Nephron (organoid): ENCODE results near the gene DIAPH3.

Source experiments
- H3K27ac Mint-ChIP-seq, 3 experiments: 2 replicates each; pipeline ENCODE4 v1.8.0; 2020; ENCODE audit warnings: mixed read lengths in 3 of 3, mild to moderate bottlenecking in 2 of 3, moderate library complexity in 1 of 3
- H3K27me3 Mint-ChIP-seq: 2 replicates; pipeline ENCODE4 v1.8.0; 2021; ENCODE audit warnings: low read depth, mild to moderate bottlenecking, moderate library complexity, mixed read lengths
- H3K36me3 Mint-ChIP-seq: 2 replicates; pipeline ENCODE4 v1.8.0; 2020; ENCODE audit warnings: low read depth, mixed read lengths
- H3K4me1 Mint-ChIP-seq: 2 replicates; pipeline ENCODE4 v1.8.0; 2020; ENCODE audit warnings: mixed read lengths
- H3K4me3 Mint-ChIP-seq, 3 experiments: 2 replicates each; pipeline ENCODE4 v1.8.0; 2020; ENCODE audit warnings: mild to moderate bottlenecking in 3 of 3, mixed read lengths in 3 of 3, moderate library complexity in 2 of 3
- H3K9me3 Mint-ChIP-seq: 2 replicates; pipeline ENCODE4 v1.8.0; 2020; ENCODE audit warnings: mixed read lengths
- CTCF ChIP-seq, 3 experiments: fragments of 200-600 bp; sonication (generic); IDR thresholded peaks; one replicate each; pipeline ENCODE4 v1.5.0; 2021; ENCODE audit warnings: antibody characterized with exemption in 3 of 3; ENCODE audit not compliant: unreplicated experiment in 3 of 3

Gene DIAPH3

GRCh38 chr13:59738921-59739320 is 424.8 kb downstream of the DIAPH3 start:
- H3K4me3 Mint-ChIP-seq: no peak overlapping the region
- no peaks in the 10 kb centered on the region for H3K9me3 Mint-ChIP-seq
- no peaks in the 10 kb centered on the region for H3K4me1 Mint-ChIP-seq
- H3K27me3 Mint-ChIP-seq: no peaks in the 10 kb centered on the region
- H3K27ac Mint-ChIP-seq: peak overlapping the region in 1 of 3 experiments; percentile 25
- H3K36me3 Mint-ChIP-seq: no peaks in the 10 kb centered on the region
- TF ChIP-seq CTCF (IDR thresholded peaks at IDR 0.05; ENCODE audit: unreplicated experiment in 3 of 3): no peak

- no peaks in the 10 kb centered on the region for H3K27me3 Mint-ChIP-seq
- H3K9me3 Mint-ChIP-seq: no peaks in the 10 kb centered on the region
- TF ChIP-seq CTCF (IDR thresholded peaks at IDR 0.05; ENCODE audit: unreplicated experiment in 3 of 3): no peak
- no peak overlapping the region for H3K4me3 Mint-ChIP-seq
- no peaks in the 10 kb centered on the region for H3K4me1 Mint-ChIP-seq
- no peaks in the 10 kb centered on the region for H3K36me3 Mint-ChIP-seq
- no peak overlapping the region for H3K27ac Mint-ChIP-seq
These were observed 429.3 kb downstream of the DIAPH3 start for GRCh38 chr13:59734393-59734792.

GRCh38 chr13:59733744-59734143 is 430.0 kb downstream of the DIAPH3 start:
- H3K36me3 Mint-ChIP-seq: no peaks in the 10 kb centered on the region
- no peaks in the 10 kb centered on the region for H3K27me3 Mint-ChIP-seq
- no peak for TF ChIP-seq CTCF (IDR thresholded peaks at IDR 0.05; ENCODE audit: unreplicated experiment in 3 of 3)
- no peaks in the 10 kb centered on the region for H3K9me3 Mint-ChIP-seq
- H3K4me3 Mint-ChIP-seq: no peak overlapping the region
- no peaks in the 10 kb centered on the region for H3K4me1 Mint-ChIP-seq
- no peak overlapping the region for H3K27ac Mint-ChIP-seq

GRCh38 chr13:59730026-59730425 is 433.7 kb downstream of the DIAPH3 start:
- no peak for TF ChIP-seq CTCF (IDR thresholded peaks at IDR 0.05; ENCODE audit: unreplicated experiment in 3 of 3)
- Mint-ChIP-seq H3K27me3 (no peaks in the 10 kb centered on the region), H3K36me3 (no peaks in the 10 kb centered on the region), H3K9me3 (no peaks in the 10 kb centered on the region), H3K4me3 (no peak overlapping the region), H3K4me1 (no peaks in the 10 kb centered on the region), H3K27ac (no peak overlapping the region)

GRCh38 chr13:59728896-59729545 is 434.7 kb downstream of the DIAPH3 start:
- Mint-ChIP-seq H3K9me3 (no peaks in the 10 kb centered on the region), H3K27ac (peak overlapping the region in 1 of 3 experiments; percentile 12), H3K4me3 (no peak overlapping the region), H3K36me3 (no peaks in the 10 kb centered on the region), H3K4me1 (no peaks in the 10 kb centered on the region), H3K27me3 (no peaks in the 10 kb centered on the region)
- TF ChIP-seq CTCF (IDR thresholded peaks at IDR 0.05; ENCODE audit: unreplicated experiment in 3 of 3): no peak
